GM12878 (cell line): ENCODE data around the gene ANKRD37. TPM values are rescaled to one million over a fixed set of nuclear protein-coding genes. Genes with fewer than 3 reads are reported as not detected.

Experiments used
- BRCA1 ChIP-seq: IDR thresholded peaks from 2 replicates; pipeline ENCODE4 v1.6.1; 2011; ENCODE audit warnings: low read depth, low read length, improper control_type of control experiment
- CBX3 ChIP-seq: fragments of 200-600 bp; sonication (generic); IDR thresholded peaks from 2 replicates; pipeline ENCODE4 v1.6.1; 2016; ENCODE audit warnings: low read depth, borderline replicate concordance
- CHD1 ChIP-seq: IDR thresholded peaks from 2 replicates; pipeline ENCODE4 v1.6.1; 2012; ENCODE audit warnings: low read depth, low read length, improper control_type of control experiment
- CUX1 ChIP-seq: IDR thresholded peaks from 2 replicates; pipeline ENCODE4 v1.6.1; 2012; ENCODE audit warnings: improper control_type of control experiment, low read depth, low read length; ENCODE audit not compliant: insufficient replicate concordance
- E2F4 ChIP-seq: IDR thresholded peaks from 2 replicates; pipeline ENCODE4 v1.6.1; 2012; ENCODE audit warnings: low read depth, low read length, improper control_type of control experiment
- HDAC6 ChIP-seq: fragments of 200-600 bp; sonication (generic); IDR thresholded peaks from one replicate; pipeline ENCODE4 v1.8.0; 2017; ENCODE audit warnings: antibody characterized with exemption; ENCODE audit not compliant: unreplicated experiment
- HDGF ChIP-seq: fragments of 450-650 bp; IDR thresholded peaks from 2 replicates; pipeline ENCODE4 v1.6.1; 2016; ENCODE audit warnings: antibody characterized with exemption
- MTA2 ChIP-seq: fragments of 450-650 bp; IDR thresholded peaks from 2 replicates; pipeline ENCODE4 v1.6.1; 2016; ENCODE audit warnings: low read depth, mild to moderate bottlenecking, moderate library complexity
- NFYA ChIP-seq: IDR thresholded peaks from 2 replicates; pipeline ENCODE4 v1.6.1; 2011; ENCODE audit warnings: low read depth, mild to moderate bottlenecking, low read length, improper control_type of control experiment, borderline replicate concordance
- RB1 ChIP-seq: fragments of 450-650 bp; formaldehyde crosslinking; IDR thresholded peaks from 2 replicates; pipeline ENCODE4 v1.6.1; 2017; ENCODE audit warnings: mild to moderate bottlenecking, borderline replicate concordance
- RCOR1 ChIP-seq: conservative IDR thresholded peaks from 2 replicates; pipeline ENCODE4 v1.6.1; 2012; ENCODE audit warnings: low read depth, low read length, improper control_type of control experiment
- WRNIP1 ChIP-seq: IDR thresholded peaks from 2 replicates; pipeline ENCODE4 v1.6.1; 2011; ENCODE audit warnings: low read depth, low read length, improper control_type of control experiment, borderline replicate concordance
- polyA plus RNA-seq, 11 experiments: library from polyadenylated mRNA; depleted of rRNA in 4 of 11; unstranded in 6 of 11; stranded (reverse) in 5 of 11; fragments of >200 nt; fragmentation: Nextera tagmentation in 4 of 11; fragmentation: Illumina TruSeq in 1 of 11; extraction: Ambion mirVana in 4 of 11; extraction: Trizol in 1 of 11; gene quantifications; 1 replicate in 1 of 11; 2 replicates in 10 of 11; pipeline versions ENCODE4 v1.2.1 to v1.2.3, GENCODE V29; 2011 to 2016; ENCODE audit warnings: inconsistent platforms in 2 of 11, missing spikeins in 2 of 11, low read depth in 1 of 11
- total RNA-seq, 4 experiments: library from RNA; depleted of rRNA in 3 of 4; stranded (reverse); fragments of >200 nt in 3 of 4; fragmentation: Illumina TruSeq in 1 of 4; extraction: Trizol in 1 of 4; gene quantifications; 2 replicates each; pipeline versions ENCODE4 v1.2.1 to v1.2.3, GENCODE V29; 2013 to 2021

ANKRD37 gene
- total and polyA plus RNA-seq, 10 of the 15 experiments (the other 5 are each of a cell fraction or from before 2014, with no cell fraction given) = 10.6 to 67.9 (median 24.2) TPM

GRCh38 chr4:185424905-185425646 lies 28.4 kb downstream of the ANKRD37 start (continued):
- TF ChIP-seq CUX1 (no peak), HDGF (0 out of 2 replicates have a peak, but pooled peaks have one; percentile 66), CHD1 (no peak), BRCA1 (no peak), MTA2 (no peak), CBX3 (no peak), RCOR1 (no peak), E2F4 (no peak), HDAC6 (no peak), NFYA (no peak), WRNIP1 (no peak), RB1 (no peak)
